GM12873 (cell line): ENCODE results near the gene ASTN2.

Experiments
- CTCF ChIP-seq: IDR thresholded peaks from 2 replicates; pipeline ENCODE4 v1.5.1; 2012; ENCODE audit warnings: low read depth, mild to moderate bottlenecking, moderate library complexity, low read length, control low read depth; ENCODE audit not compliant: insufficient read depth; ENCODE audit errors: missing control alignments

Gene ASTN2

GRCh38 chr9:116403171-116403570, 1011.7 kb downstream of the ASTN2 start:
- TF ChIP-seq CTCF, result no peak

GRCh38 chr9:116395699-116396037, 1019.2 kb downstream of the ASTN2 start:
- no peak for TF ChIP-seq CTCF

- TF ChIP-seq CTCF, result no peak
Observed at GRCh38 chr9:116394894-116395698, 1019.8 kb downstream of the ASTN2 start.

GRCh38 chr9:116394070-116394469, 1020.8 kb downstream of the ASTN2 start:
- no peak for TF ChIP-seq CTCF

- no peak for TF ChIP-seq CTCF
Observed at GRCh38 chr9:116393198-116393597, 1021.7 kb downstream of the ASTN2 start.

GRCh38 chr9:116391306-116391900, 1023.5 kb downstream of the ASTN2 start:
- no peak for TF ChIP-seq CTCF

GRCh38 chr9:116390303-116391228, 1024.3 kb downstream of the ASTN2 start:
- no peak for TF ChIP-seq CTCF
